Measurements from ENCODE around the gene ZFR. TPM values are rescaled to one million over a fixed set of nuclear protein-coding genes. Genes with fewer than 3 reads are reported as not detected.
A peak's percentile ranks its signal among the peaks of the same experiment; 100 is the strongest.

ZFR gene
- total and polyA plus RNA-seq, 9 of the 15 experiments (the other 6 are each of a cell fraction or from before 2014, with no cell fraction given) = 35.5 to 108 (median 71.1) TPM

GRCh38 chr5:32390819-32391591 lies 53.5 kb downstream of the ZFR start (continued):
- peak in 1 of 2 experiments; percentile 62; a peak in 1 of 4 replicates for TF ChIP-seq ZNF318 (IDR thresholded peaks at IDR 0.05; ENCODE audit: borderline replicate concordance in 1 of 2, low read depth in 1 of 2)
- TF ChIP-seq USF2 (CRISPR knock-in tag; IDR thresholded peaks at IDR 0.05) = no peak
- no peak for TF ChIP-seq KAT7 (CRISPR knock-in tag; IDR thresholded peaks at IDR 0.05; ENCODE audit: borderline replicate concordance)
- TF ChIP-seq NR2C1 (IDR thresholded peaks at IDR 0.05) = no peak
- TF ChIP-seq NR2C1 (tag; IDR thresholded peaks at IDR 0.05) = 0 out of 2 replicates have a peak, but pooled peaks have one; percentile 14
- TF ChIP-seq EP400 (IDR thresholded peaks at IDR 0.05) = peak; percentile 53
- no peak for TF ChIP-seq RBM14 (IDR thresholded peaks at IDR 0.05; ENCODE audit: borderline replicate concordance, insufficient read depth, low read depth, low read length)
- peak; percentile 31; the same call in 1 of the 2 replicates for TF ChIP-seq SMAD4 (CRISPR knock-in tag; conservative IDR thresholded peaks at IDR 0.05)
- TF ChIP-seq JUN (IDR thresholded peaks at IDR 0.05; ENCODE audit: borderline replicate concordance, low read depth, low read length) = peak; percentile 95
- TF ChIP-seq JUN (CRISPR knock-in tag; IDR thresholded peaks at IDR 0.05; ENCODE audit: borderline replicate concordance) = peak; percentile 56; the same call in 1 of the 2 replicates
- peak; percentile 84 for TF ChIP-seq PKNOX1 (IDR thresholded peaks at IDR 0.05)
- no peak for TF ChIP-seq ZNF740 (CRISPR knock-in tag; IDR thresholded peaks at IDR 0.05)
- TF ChIP-seq ZNF740 (tag; IDR thresholded peaks at IDR 0.05) = no peak
- peak; percentile 77 for TF ChIP-seq ARID1B (IDR thresholded peaks at IDR 0.05)
- peak; percentile 83 for TF ChIP-seq ZNF589 (CRISPR knock-in tag; IDR thresholded peaks at IDR 0.05; ENCODE audit: low read depth)
- TF ChIP-seq RFX1 (IDR thresholded peaks at IDR 0.05) = peak; percentile 90
